HUES6 (cell line): ENCODE data around the gene DEAF1.

ENCODE experiments used
- H3K27ac ChIP-seq: 2 replicates; pipeline ENCODE4 v1.7.0; 2013; ENCODE audit warnings: low read depth, mild to moderate bottlenecking, low read length, inconsistent platforms
- H3K27me3 ChIP-seq: 2 replicates; pipeline ENCODE4 v1.6.1; 2013; ENCODE audit warnings: low read length; ENCODE audit not compliant: control insufficient read depth, insufficient read depth
- H3K36me3 ChIP-seq: 2 replicates; pipeline ENCODE4 v1.6.1; 2013; ENCODE audit warnings: low read length; ENCODE audit not compliant: control insufficient read depth, insufficient read depth
- H3K4me1 ChIP-seq: 2 replicates; pipeline ENCODE4 v1.6.1; 2013; ENCODE audit warnings: low read length; ENCODE audit not compliant: control insufficient read depth, insufficient read depth
- H3K4me3 ChIP-seq: 2 replicates; pipeline ENCODE4 v1.5.1; 2013; ENCODE audit warnings: low read depth, low read length
- H3K9ac ChIP-seq: one replicate; pipeline ENCODE4 v1.6.1; 2013; ENCODE audit warnings: mild to moderate bottlenecking, low read length
- H3K9me3 ChIP-seq: 2 replicates; pipeline ENCODE4 v1.6.1; 2013; ENCODE audit warnings: low read depth, low read length; ENCODE audit not compliant: control insufficient read depth, insufficient read depth

The DEAF1 gene

GRCh38 chr11:727281-727701, 32.3 kb upstream of the DEAF1 start:
- H3K9ac ChIP-seq, result no peak overlapping the region
- H3K36me3 ChIP-seq, result no peaks in the 10 kb centered on the region
- H3K4me1 ChIP-seq, result peaks cover 7% of the 10 kb centered on the region
- H3K4me3 ChIP-seq, result no peak overlapping the region
- H3K27ac ChIP-seq, result no peak overlapping the region
- no peaks in the 10 kb centered on the region for H3K9me3 ChIP-seq
- H3K27me3 ChIP-seq, result peaks cover 30% of the 10 kb centered on the region; the same call in 1 of the 2 replicates

DNA sequence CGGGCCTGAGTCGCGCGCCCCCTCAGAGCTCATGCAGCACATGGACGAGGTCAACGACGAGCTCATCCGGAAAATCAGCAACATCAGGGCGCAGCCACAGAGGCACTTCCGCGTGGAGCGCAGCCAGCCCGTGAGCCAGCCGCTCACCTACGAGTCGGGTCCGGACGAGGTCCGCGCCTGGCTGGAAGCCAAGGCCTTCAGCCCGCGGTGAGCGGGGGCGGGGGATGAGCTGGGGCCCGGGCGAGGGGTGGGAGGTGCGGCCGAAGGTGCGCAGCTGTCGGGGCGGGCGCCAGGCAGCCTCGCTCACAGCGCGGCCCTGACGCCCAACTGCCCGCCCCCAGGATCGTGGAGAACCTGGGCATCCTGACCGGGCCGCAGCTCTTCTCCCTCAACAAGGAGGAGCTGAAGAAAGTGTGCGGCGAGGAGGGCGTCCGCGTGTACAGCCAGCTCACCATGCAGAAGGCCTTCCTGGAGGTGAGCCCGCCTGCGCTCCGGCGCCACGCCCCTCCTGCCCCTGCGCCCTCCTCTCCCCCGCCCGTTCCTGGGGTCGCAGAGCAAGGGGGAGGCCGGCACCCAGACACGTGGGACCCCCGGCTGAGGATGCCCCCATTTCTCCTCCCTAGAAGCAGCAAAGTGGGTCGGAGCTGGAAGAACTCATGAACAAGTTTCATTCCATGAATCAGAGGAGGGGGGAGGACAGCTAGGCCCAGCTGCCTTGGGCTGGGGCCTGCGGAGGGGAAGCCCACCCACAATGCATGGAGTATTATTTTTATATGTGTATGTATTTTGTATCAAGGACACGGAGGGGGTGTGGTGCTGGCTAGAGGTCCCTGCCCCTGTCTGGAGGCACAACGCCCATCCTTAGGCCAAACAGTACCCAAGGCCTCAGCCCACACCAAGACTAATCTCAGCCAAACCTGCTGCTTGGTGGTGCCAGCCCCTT, 31.5 kb upstream of the DEAF1 start:
- Histone ChIP-seq H3K9ac (no peak overlapping the region), H3K27ac (no peak overlapping the region), H3K36me3 (no peaks in the 10 kb centered on the region; the same call in 1 of the 2 replicates), H3K9me3 (no peaks in the 10 kb centered on the region), H3K4me3 (peak overlapping the region; percentile 45), H3K27me3 (peaks cover 30% of the 10 kb centered on the region; the same call in 1 of the 2 replicates), H3K4me1 (peaks cover 7% of the 10 kb centered on the region)

GRCh38 chr11:725624-726202, 30.7 kb upstream of the DEAF1 start:
- H3K36me3 ChIP-seq, result no peaks in the 10 kb centered on the region; the same call in 1 of the 2 replicates
- peak overlapping the region; percentile 43 for H3K4me3 ChIP-seq
- H3K27me3 ChIP-seq, result peaks cover 30% of the 10 kb centered on the region; the same call in 1 of the 2 replicates
- no peak overlapping the region for H3K9ac ChIP-seq
- H3K27ac ChIP-seq, result no peak overlapping the region
- no peaks in the 10 kb centered on the region for H3K9me3 ChIP-seq
- peaks cover 7% of the 10 kb centered on the region for H3K4me1 ChIP-seq

DNA sequence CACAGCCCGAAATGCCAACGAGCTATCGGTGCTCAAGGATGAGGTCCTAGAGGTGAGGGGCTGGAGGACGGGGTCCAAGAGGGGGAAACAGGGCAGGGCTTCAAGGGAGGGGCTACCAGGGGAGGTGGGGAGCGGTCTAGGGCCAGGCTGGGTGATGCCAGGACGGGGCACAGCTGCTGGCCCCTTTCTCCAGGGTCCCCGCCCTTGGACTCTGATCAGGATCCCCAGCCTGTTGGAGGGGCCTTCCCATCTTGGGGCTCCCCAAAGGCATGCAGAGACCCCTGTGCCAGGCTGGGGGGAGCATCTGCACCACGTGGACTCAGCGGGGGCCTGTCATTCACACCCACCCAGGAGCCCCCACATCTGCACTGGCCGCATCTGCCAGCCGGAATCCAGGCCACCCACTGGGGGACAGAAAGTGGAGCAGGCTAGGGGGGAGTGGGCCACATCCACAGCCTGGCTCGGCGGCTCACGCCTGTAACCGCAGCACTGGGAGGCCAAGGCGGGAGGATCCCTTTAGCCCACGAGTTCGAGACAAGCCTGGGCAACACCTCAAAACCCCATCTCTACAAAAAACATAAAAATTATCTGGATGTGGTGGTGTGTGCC, 29.9 kb upstream of the DEAF1 start:
- Histone ChIP-seq H3K9me3 (no peaks in the 10 kb centered on the region), H3K27ac (no peak overlapping the region), H3K36me3 (no peaks in the 10 kb centered on the region; the same call in 1 of the 2 replicates), H3K9ac (no peak overlapping the region), H3K4me1 (peaks cover 12% of the 10 kb centered on the region), H3K27me3 (peaks cover 36% of the 10 kb centered on the region; the same call in 1 of the 2 replicates), H3K4me3 (no peak overlapping the region)

GRCh38 chr11:724049-724777, 29.2 kb upstream of the DEAF1 start:
- peaks cover 12% of the 10 kb centered on the region for H3K4me1 ChIP-seq
- H3K27ac ChIP-seq, result no peak overlapping the region
- no peak overlapping the region for H3K4me3 ChIP-seq
- H3K9ac ChIP-seq, result no peak overlapping the region
- H3K9me3 ChIP-seq, result no peaks in the 10 kb centered on the region
- H3K27me3 ChIP-seq, result peaks cover 42% of the 10 kb centered on the region; the same call in 1 of the 2 replicates
- H3K36me3 ChIP-seq, result no peaks in the 10 kb centered on the region; the same call in 1 of the 2 replicates

DNA sequence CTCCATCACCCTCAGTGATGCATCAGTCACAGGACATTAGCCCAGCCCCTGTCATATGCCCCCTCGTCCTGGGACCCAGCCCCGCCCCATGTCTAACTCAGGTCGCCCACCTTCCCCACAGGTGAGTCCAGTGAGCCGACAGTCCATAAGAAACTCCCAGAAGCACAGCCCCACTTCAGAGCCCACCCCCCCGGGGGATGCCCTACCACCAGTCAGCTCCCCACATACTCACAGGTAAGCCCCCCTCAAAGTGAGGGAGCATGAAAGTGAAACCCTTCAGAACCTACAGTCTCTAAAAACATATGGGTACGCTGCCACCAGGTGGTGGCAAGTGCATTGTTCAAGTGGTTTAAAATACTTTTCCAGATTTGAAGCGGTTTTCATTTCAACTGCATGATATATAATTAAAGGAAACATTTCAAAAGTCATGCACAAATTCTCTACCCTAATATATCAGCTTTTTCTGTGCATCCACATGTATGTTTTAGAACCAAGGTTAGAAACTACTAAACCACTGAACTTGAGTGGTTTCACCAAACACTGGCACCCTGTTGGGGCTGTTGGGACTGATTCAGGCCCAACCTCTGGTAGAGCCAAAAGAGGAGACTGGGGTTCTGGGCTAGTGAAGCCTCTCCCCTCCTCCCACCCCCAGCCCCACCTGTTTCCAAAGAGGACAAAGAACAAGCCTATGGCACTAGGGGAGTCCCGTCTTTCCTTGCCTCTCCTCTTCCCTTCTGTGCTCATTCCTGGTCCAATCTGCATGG, 28.3 kb upstream of the DEAF1 start:
- H3K9ac ChIP-seq, result no peak overlapping the region
- H3K4me3 ChIP-seq, result no peak overlapping the region
- H3K27me3 ChIP-seq, result peaks cover 43% of the 10 kb centered on the region; the same call in 1 of the 2 replicates
- peaks cover 12% of the 10 kb centered on the region for H3K4me1 ChIP-seq
- no peak overlapping the region for H3K27ac ChIP-seq
- no peaks in the 10 kb centered on the region for H3K9me3 ChIP-seq
- H3K36me3 ChIP-seq, result no peaks in the 10 kb centered on the region; the same call in 1 of the 2 replicates

DNA sequence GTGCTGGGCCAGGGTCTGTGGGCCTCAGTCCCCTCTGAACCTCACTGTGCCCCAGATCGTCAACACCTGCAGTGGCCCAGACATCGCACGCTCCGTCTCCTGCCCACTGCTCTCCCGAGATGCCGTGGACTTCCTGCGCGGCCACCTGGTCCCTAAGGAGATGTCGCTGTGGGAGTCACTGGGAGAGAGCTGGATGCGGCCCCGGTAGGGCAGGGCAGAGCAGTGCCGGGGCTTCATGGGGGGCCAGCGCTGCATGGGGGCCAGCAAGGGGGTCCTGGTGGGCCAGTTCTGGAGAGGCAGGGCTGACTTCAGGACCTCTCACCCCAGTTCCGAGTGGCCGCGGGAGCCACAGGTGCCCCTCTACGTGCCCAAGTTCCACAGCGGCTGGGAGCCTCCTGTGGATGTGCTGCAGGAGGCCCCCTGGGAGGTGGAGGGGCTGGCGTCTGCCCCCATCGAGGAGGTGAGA, 27.4 kb upstream of the DEAF1 start:
- Histone ChIP-seq H3K36me3 (no peaks in the 10 kb centered on the region; the same call in 1 of the 2 replicates), H3K4me3 (no peak overlapping the region), H3K9ac (no peak overlapping the region), H3K4me1 (peaks cover 7% of the 10 kb centered on the region), H3K9me3 (no peaks in the 10 kb centered on the region), H3K27ac (no peak overlapping the region), H3K27me3 (peaks cover 39% of the 10 kb centered on the region; the same call in 1 of the 2 replicates)

- Histone ChIP-seq H3K27me3 (peaks cover 34% of the 10 kb centered on the region; the same call in 1 of the 2 replicates), H3K9ac (no peak overlapping the region), H3K4me1 (peaks cover 5% of the 10 kb centered on the region), H3K36me3 (no peaks in the 10 kb centered on the region; the same call in 1 of the 2 replicates), H3K9me3 (no peaks in the 10 kb centered on the region), H3K27ac (no peak overlapping the region), H3K4me3 (no peak overlapping the region)
These were observed 26.8 kb upstream of the DEAF1 start for GRCh38 chr11:721741-722345.

DNA sequence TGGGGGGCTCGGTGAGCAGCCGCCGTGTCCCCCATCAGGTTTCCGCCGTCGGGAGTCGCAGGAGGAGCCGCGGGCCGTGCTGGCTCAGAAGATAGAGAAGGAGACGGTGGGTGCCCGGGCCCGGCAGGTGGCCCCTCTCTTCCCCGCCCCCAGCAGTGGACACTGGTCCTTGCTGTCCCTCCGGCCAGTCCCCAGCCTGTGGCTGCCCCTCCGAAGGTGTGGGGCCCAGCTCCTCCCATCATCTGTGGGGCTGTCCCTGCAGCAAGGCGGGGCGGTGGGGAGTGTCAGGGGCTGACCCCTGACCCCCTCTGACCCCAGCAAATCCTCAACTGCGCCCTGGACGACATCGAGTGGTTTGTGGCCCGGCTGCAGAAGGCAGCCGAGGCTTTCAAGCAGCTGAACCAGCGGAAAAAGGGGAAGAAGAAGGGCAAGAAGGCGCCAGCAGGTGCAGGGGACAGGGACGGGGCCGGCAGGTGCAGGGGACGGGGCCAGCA, 26.3 kb upstream of the DEAF1 start:
- H3K27me3 ChIP-seq, result peaks cover 29% of the 10 kb centered on the region; the same call in 1 of the 2 replicates
- no peak overlapping the region; the same call in 1 of the 2 replicates for H3K4me3 ChIP-seq
- H3K4me1 ChIP-seq, result peaks cover 5% of the 10 kb centered on the region
- no peak overlapping the region for H3K27ac ChIP-seq
- H3K36me3 ChIP-seq, result no peaks in the 10 kb centered on the region; the same call in 1 of the 2 replicates
- no peak overlapping the region for H3K9ac ChIP-seq
- H3K9me3 ChIP-seq, result no peaks in the 10 kb centered on the region
